GM12801 (cell line): ENCODE data around the gene CD300LD.

ENCODE experiments used
- CTCF ChIP-seq: IDR thresholded peaks from one replicate; pipeline ENCODE4 v1.5.1; 2011; ENCODE audit warnings: control low read depth; ENCODE audit not compliant: insufficient read length; ENCODE audit errors: extremely low read depth

Gene CD300LD

GRCh38 chr17:74539281-74539820, 52.7 kb downstream of the CD300LD start:
- TF ChIP-seq CTCF: no peak

GRCh38 chr17:74536890-74537289, 55.2 kb downstream of the CD300LD start:
- no peak for TF ChIP-seq CTCF

GRCh38 chr17:74532115-74532514, 60.0 kb downstream of the CD300LD start:
- no peak for TF ChIP-seq CTCF

GRCh38 chr17:74531231-74531761, 60.8 kb downstream of the CD300LD start, which contains the start of gene CD300LB:
Gene CD300LB, minus strand, starts transcription at chr17:74531475. Its CDS starts 125 bp downstream, at chr17:74531350.
- TF ChIP-seq CTCF: no peak

GRCh38 chr17:74530831-74531150, 61.3 kb downstream of the CD300LD start:
- TF ChIP-seq CTCF: no peak
